ENCODE data around the gene HSPA2. TPM values are rescaled to one million over a fixed set of nuclear protein-coding genes. Genes with fewer than 3 reads are reported as not detected.
"Not testable (repeated sequence)": the region's sequence is repeated elsewhere in the genome, so short reads cannot be mapped to it uniquely, and the experiment has no call there.

Gene HSPA2
- total RNA-seq, 2 experiments from 2014 or later, result 7.2 to 7.3 TPM

DNA sequence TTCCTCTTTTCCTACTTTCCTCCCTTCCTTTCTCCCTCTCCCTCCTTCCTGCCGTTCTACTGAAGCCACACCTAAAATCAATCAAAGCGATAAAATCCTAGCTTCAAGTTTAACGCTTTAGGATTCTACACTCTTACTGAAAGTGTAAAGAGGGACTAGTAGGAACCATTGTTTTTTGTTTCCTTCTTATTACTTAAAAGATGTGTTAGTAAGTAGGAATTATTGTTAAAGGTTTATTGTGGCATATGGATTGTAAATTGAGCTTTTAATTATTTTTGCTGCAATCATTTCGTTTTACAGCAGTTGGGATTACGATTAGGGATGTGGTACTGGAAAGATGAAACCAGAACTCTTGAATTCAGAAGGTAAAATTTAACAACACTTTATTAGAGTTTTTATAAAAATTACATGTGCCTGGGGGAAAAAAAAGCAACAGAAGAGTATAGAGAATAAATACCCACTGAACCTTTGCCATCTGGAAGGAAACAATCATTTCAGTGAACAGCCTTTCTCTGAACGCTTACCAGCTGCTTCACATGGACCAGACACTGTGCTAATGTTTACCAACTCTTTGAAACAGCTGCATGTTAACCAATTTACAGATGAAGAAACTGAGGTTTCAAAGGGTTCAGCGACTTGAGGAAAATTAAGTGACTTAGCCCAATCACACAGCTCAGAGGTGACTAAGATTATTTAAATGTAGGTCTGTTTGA lies 10.2 kb downstream of the HSPA2 start:
- no peaks in the 10 kb centered on the region for H3K9me3 Mint-ChIP-seq (ENCODE audit: low read depth)
- H3K27ac Mint-ChIP-seq, result no peak overlapping the region
- peaks cover 14% of the 10 kb centered on the region for H3K4me1 Mint-ChIP-seq
- CTCF ChIA-PET, result interaction anchor here (1.0 to 1.2 kb wide), 4 partner anchors 11 to 86 kb away, joined by 3 to 6 read pairs (median 4); partner anchors contain the start of gene HSPA2
- H3K36me3 Mint-ChIP-seq, result no peaks in the 10 kb centered on the region
- ATAC-seq (no peak), DNase-seq (no peak)
- H3K4me3 Mint-ChIP-seq, result peak overlapping the region; percentile 50
- peaks cover 53% of the 10 kb centered on the region for H3K27me3 Mint-ChIP-seq

DNA sequence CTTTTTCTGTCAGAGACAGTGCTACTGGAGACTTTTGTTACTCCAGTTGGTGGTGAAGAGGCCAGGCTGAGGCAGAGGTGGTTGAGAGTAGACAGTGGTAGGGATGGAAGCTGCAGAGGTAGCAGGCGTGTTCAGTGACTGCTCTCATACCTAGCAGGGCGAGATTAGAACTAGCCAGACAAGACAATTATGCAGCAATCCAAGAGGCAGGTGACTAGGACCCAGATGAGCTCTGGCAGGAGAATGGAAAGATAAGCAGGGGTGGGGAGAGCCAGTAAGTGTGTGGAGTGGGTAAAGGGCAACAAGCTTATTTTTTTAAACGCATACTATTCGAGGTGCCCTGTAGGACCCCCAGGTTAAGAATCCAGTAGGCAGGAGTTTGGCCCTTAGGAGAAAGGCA lies 14.0 kb downstream of the HSPA2 start:
- Mint-ChIP-seq H3K27me3 (peaks cover 46% of the 10 kb centered on the region), H3K4me3 (no peak overlapping the region), H3K36me3 (no peaks in the 10 kb centered on the region), H3K9me3 (ENCODE audit: low read depth) (no peaks in the 10 kb centered on the region), H3K4me1 (peaks cover 8% of the 10 kb centered on the region), H3K27ac (no peak overlapping the region)
- DNase-seq (no peak), ATAC-seq (no peak)
- CTCF ChIA-PET, result no interaction called here

DNA sequence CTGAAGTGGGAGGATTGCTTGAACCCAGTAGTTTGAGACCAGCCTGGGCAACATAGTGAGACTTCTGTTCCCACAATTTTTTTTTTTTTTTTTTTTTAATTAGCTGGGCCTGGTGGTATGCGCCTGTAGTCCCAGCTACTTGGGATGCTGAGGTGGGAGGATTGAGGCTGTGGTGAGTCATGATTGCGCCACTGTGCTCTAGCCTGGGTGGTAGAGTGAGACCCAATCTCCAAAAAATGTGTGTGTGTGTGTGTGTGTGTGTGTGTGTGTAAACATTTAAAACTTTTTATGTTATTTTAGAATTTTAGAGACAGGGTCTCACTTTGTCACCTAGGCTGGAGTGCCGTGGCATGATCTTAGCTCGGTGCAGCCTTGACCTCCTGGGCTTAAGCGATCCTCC lies 16.0 kb downstream of the HSPA2 start:
- Mint-ChIP-seq H3K4me3 (no peak overlapping the region), H3K9me3 (ENCODE audit: low read depth) (no peaks in the 10 kb centered on the region), H3K4me1 (peaks cover 10% of the 10 kb centered on the region), H3K27me3 (peaks cover 31% of the 10 kb centered on the region), H3K36me3 (no peaks in the 10 kb centered on the region), H3K27ac (no peak overlapping the region)
- CTCF ChIA-PET, result interaction anchor here (0.6 kb wide), 1 partner anchor 1659 kb away, joined by 3 read pairs; no protein-coding TSS in a partner anchor
- ATAC-seq (no peak), DNase-seq (no peak)

DNA sequence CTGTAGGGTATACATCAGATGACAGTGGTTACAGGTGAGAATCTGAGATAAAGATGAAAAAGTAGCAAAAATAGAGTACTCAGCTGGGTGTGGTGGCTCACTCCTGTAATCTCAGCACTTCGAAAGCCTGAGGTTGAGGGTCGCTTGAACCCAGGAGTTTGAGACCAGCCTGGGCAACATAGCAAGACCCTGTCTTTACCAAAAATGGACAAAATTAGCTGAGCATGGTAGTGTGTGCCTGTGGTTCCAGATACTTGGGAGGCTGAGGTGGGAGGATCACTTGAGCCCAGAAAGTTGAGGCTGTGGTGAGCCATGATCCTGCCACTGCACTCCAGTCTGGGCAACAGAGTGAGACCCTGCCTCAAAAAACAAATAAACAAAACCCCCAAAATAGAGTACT lies 17.7 kb downstream of the HSPA2 start:
- CTCF ChIA-PET; DNase-seq; H3K36me3 Mint-ChIP-seq; H3K9me3 Mint-ChIP-seq (ENCODE audit: low read depth); H3K4me3 Mint-ChIP-seq; H3K27ac Mint-ChIP-seq; ATAC-seq: not testable (repeated sequence)
- peaks cover 19% of the 10 kb centered on the region for H3K27me3 Mint-ChIP-seq
- H3K4me1 Mint-ChIP-seq, result peaks cover 13% of the 10 kb centered on the region

GRCh38 chr14:64561631-64562030 lies 21.1 kb downstream of the HSPA2 start:
- CTCF ChIA-PET, result interaction anchor here (1.4 to 1.7 kb wide), 2 partner anchors 132 to 264 kb away, joined by 3 read pairs; no protein-coding TSS in a partner anchor
- Mint-ChIP-seq H3K9me3 (ENCODE audit: low read depth) (no peaks in the 10 kb centered on the region), H3K4me3 (no peak overlapping the region), H3K4me1 (peaks cover 13% of the 10 kb centered on the region), H3K27ac (no peak overlapping the region), H3K27me3 (peaks cover 13% of the 10 kb centered on the region), H3K36me3 (no peaks in the 10 kb centered on the region)
- ATAC-seq (no peak), DNase-seq (no peak)

GRCh38 chr14:64562436-64562835 lies 21.9 kb downstream of the HSPA2 start:
- DNase-seq (no peak), ATAC-seq (no peak)
- Mint-ChIP-seq H3K4me3 (no peak overlapping the region), H3K27me3 (peaks cover 13% of the 10 kb centered on the region), H3K9me3 (ENCODE audit: low read depth) (no peaks in the 10 kb centered on the region), H3K27ac (no peak overlapping the region), H3K36me3 (no peaks in the 10 kb centered on the region), H3K4me1 (peaks cover 13% of the 10 kb centered on the region)
- CTCF ChIA-PET, result interaction anchor here (1.4 to 1.9 kb wide), 3 partner anchors 22 to 265 kb away, joined by 3 to 5 read pairs (median 3); partner anchors contain the start of gene HSPA2

GRCh38 chr14:64563696-64564095 lies 23.2 kb downstream of the HSPA2 start:
- DNase-seq (no peak), ATAC-seq (no peak)
- CTCF ChIA-PET, result interaction anchor here (1.9 kb wide), 1 partner anchor 24 kb away, joined by 5 read pairs; the partner anchor contains the start of gene HSPA2
- Mint-ChIP-seq H3K4me1 (peaks cover 13% of the 10 kb centered on the region), H3K4me3 (no peak overlapping the region), H3K27ac (no peak overlapping the region), H3K27me3 (peaks cover 16% of the 10 kb centered on the region), H3K9me3 (ENCODE audit: low read depth) (no peaks in the 10 kb centered on the region), H3K36me3 (no peaks in the 10 kb centered on the region)

DNA sequence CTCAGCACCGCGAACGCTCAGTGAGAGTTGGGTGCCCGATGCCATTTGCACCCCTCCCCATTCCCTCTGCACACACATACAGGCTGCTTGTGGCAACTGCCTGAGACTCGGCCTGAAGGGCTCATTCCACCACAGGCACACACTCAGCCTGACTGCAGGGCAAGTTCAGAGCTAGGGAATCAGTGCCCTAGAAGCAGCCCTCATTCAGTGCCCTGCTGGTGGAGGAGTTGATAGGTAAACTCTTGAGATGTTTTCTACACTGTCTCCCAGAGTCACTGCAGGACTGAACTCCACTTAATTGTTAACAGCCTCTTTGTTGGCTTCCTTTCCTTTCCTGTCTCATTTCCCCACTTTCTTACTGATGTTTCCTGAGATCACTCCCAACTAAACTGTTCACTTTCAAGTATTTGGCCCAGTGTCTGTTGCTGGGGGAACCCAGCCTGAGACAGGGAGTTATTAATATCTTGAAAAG lies 26.1 kb downstream of the HSPA2 start:
- DNase-seq (no peak), ATAC-seq (no peak)
- Mint-ChIP-seq H3K27ac (no peak overlapping the region), H3K4me3 (no peak overlapping the region), H3K27me3 (peaks cover 16% of the 10 kb centered on the region), H3K9me3 (ENCODE audit: low read depth) (no peaks in the 10 kb centered on the region), H3K36me3 (no peaks in the 10 kb centered on the region), H3K4me1 (peaks cover 1% of the 10 kb centered on the region)
- CTCF ChIA-PET, result no interaction called here

DNA sequence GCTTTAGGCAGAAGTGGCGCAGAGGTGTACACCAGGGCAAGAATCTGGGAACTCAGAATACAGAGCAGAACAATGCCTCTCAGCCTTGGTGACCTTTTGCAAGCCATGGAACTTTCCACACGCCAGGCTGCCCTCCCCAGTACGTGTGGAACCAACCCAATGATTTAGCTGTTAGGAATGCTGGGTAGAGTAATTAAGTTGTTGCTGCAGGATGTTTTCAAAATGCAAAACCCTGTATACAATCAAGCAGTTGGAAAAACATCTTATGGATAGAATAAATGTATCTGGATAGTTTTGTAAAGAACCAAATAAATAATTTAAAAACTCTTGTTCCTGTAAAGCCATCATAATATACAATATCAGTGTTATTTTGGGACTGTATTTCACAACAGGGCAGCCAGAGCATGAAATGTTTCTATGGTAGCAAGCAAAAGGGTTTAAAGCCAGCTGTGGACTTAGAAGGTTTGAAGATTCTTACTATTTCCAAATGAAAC lies 28.6 kb downstream of the HSPA2 start:
- H3K27me3 Mint-ChIP-seq, result peaks cover 12% of the 10 kb centered on the region
- no peak overlapping the region for H3K27ac Mint-ChIP-seq
- CTCF ChIA-PET, result interaction anchor here (0.7 kb wide), 1 partner anchor 29 kb away, joined by 4 read pairs; no protein-coding TSS in a partner anchor
- no peak for ATAC-seq
- no peaks in the 10 kb centered on the region for H3K36me3 Mint-ChIP-seq
- DNase-seq, result no peak
- no peak overlapping the region for H3K4me3 Mint-ChIP-seq
- no peaks in the 10 kb centered on the region for H3K4me1 Mint-ChIP-seq
- H3K9me3 Mint-ChIP-seq (ENCODE audit: low read depth), result no peaks in the 10 kb centered on the region

- CTCF ChIA-PET, result interaction anchor here (0.7 kb wide), 1 partner anchor 29 kb away, joined by 4 read pairs; no protein-coding TSS in a partner anchor
- H3K4me1 Mint-ChIP-seq; H3K4me3 Mint-ChIP-seq; ATAC-seq; H3K27ac Mint-ChIP-seq; H3K27me3 Mint-ChIP-seq; DNase-seq; H3K9me3 Mint-ChIP-seq (ENCODE audit: low read depth); H3K36me3 Mint-ChIP-seq: not testable (repeated sequence)
Observed at GRCh38 chr14:64569646-64570045, 29.1 kb downstream of the HSPA2 start.

GRCh38 chr14:64572386-64573104 lies 32.0 kb downstream of the HSPA2 start:
- CTCF ChIA-PET, result interaction anchor here (1.5 kb wide), 1 partner anchor 64 kb away, joined by 3 read pairs; no protein-coding TSS in a partner anchor
- DNase-seq (no peak), ATAC-seq (no peak)
- H3K4me3 Mint-ChIP-seq, result no peak overlapping the region
- H3K27ac Mint-ChIP-seq, result no peak overlapping the region
- H3K4me1 Mint-ChIP-seq, result no peaks in the 10 kb centered on the region
- H3K36me3 Mint-ChIP-seq, result no peaks in the 10 kb centered on the region
- H3K27me3 Mint-ChIP-seq, result peaks cover 3% of the 10 kb centered on the region
- no peaks in the 10 kb centered on the region for H3K9me3 Mint-ChIP-seq (ENCODE audit: low read depth)

GRCh38 chr14:64573109-64573508 lies 32.6 kb downstream of the HSPA2 start:
- no peaks in the 10 kb centered on the region for H3K36me3 Mint-ChIP-seq
- no peaks in the 10 kb centered on the region for H3K4me1 Mint-ChIP-seq
- CTCF ChIA-PET, result interaction anchor here (1.5 kb wide), 1 partner anchor 63 kb away, joined by 3 read pairs; no protein-coding TSS in a partner anchor
- no peaks in the 10 kb centered on the region for H3K9me3 Mint-ChIP-seq (ENCODE audit: low read depth)
- ATAC-seq (no peak), DNase-seq (no peak)
- H3K27me3 Mint-ChIP-seq, result peaks cover 3% of the 10 kb centered on the region
- no peak overlapping the region for H3K4me3 Mint-ChIP-seq
- no peak overlapping the region for H3K27ac Mint-ChIP-seq

DNA sequence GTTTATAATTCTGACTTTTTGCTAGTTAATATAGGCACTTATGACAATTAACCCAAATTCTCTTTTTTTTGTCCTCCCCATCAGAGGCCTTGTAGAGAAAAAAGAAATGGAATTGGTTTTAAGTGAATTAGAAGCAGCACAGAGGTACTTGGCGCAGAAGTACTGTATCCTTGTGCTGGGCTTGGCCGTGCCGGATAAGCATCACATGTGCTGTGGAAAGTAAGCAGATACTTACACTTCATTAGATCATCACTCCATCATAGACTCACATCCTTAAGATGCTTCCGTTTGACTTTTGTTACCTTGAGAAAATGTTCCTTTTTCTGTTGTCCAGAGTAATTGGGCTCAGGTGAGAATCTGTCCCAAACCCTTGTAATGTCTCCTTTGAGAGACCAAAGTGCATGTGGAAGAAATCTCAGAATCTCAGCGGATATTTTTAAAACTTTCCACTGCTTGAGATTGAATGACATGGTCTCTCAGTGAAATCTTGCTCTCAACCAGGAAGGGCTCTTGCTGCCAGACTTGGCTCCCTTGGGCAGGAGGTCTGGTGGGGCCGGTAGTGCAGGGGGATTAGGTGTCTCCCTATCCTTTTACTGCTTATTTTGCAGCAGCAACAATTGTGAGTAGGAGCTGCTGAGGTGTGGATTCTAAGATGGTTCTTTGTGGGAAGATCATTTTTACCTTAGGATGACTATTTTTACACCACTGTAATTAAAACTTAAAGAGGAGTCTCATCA lies 34.0 kb downstream of the HSPA2 start:
- DNase-seq (no peak), ATAC-seq (no peak)
- Mint-ChIP-seq H3K4me3 (no peak overlapping the region), H3K9me3 (ENCODE audit: low read depth) (no peaks in the 10 kb centered on the region), H3K27ac (no peak overlapping the region), H3K27me3 (no peaks in the 10 kb centered on the region), H3K4me1 (no peaks in the 10 kb centered on the region), H3K36me3 (no peaks in the 10 kb centered on the region)
- CTCF ChIA-PET, result interaction anchor here (1.0 to 1.3 kb wide), 2 partner anchors 61 to 317 kb away, joined by 3 read pairs; no protein-coding TSS in a partner anchor
